ENCODE data around the gene NDUFC2.

The NDUFC2 gene

GRCh38 chr11:78037825-78038620 is 41.6 kb downstream of the NDUFC2 start:
- DNase-seq (ENCODE audit: low read depth): no peak

GRCh38 chr11:78037056-78037455 is 42.6 kb downstream of the NDUFC2 start:
- no peak for DNase-seq (ENCODE audit: low read depth)

More at GRCh38 chr11:78037825-78038620, 41.6 kb downstream of the NDUFC2 start:
- no peak overlapping the region for H3K4me3 ChIP-seq (ENCODE audit: control insufficient read depth, low read depth, low read length)
- no peak for TF ChIP-seq CTCF (IDR thresholded peaks at IDR 0.05; ENCODE audit: control insufficient read depth, insufficient read depth, low read depth, low read length, missing control alignments)

GRCh38 chr11:78036313-78036712 is 43.3 kb downstream of the NDUFC2 start:
- no peak for DNase-seq (ENCODE audit: low read depth)
- no peak overlapping the region for H3K4me3 ChIP-seq (ENCODE audit: control insufficient read depth, low read depth, low read length)
- no peak for TF ChIP-seq CTCF (IDR thresholded peaks at IDR 0.05; ENCODE audit: control insufficient read depth, insufficient read depth, low read depth, low read length, missing control alignments)

More at GRCh38 chr11:78037056-78037455, 42.6 kb downstream of the NDUFC2 start:
- no peak for TF ChIP-seq CTCF (IDR thresholded peaks at IDR 0.05; ENCODE audit: control insufficient read depth, insufficient read depth, low read depth, low read length, missing control alignments)
- no peak overlapping the region for H3K4me3 ChIP-seq (ENCODE audit: control insufficient read depth, low read depth, low read length)

GRCh38 chr11:78034623-78035022 is 45.0 kb downstream of the NDUFC2 start:
- H3K4me3 ChIP-seq (ENCODE audit: control insufficient read depth, low read depth, low read length): no peak overlapping the region
- no peak for DNase-seq (ENCODE audit: low read depth)
- TF ChIP-seq CTCF (IDR thresholded peaks at IDR 0.05; ENCODE audit: control insufficient read depth, insufficient read depth, low read depth, low read length, missing control alignments): no peak

GRCh38 chr11:78033040-78033439 is 46.6 kb downstream of the NDUFC2 start:
- DNase-seq (ENCODE audit: low read depth): no peak
- no peak overlapping the region for H3K4me3 ChIP-seq (ENCODE audit: control insufficient read depth, low read depth, low read length)

GRCh38 chr11:78032090-78032489 is 47.6 kb downstream of the NDUFC2 start:
- no peak for TF ChIP-seq CTCF (IDR thresholded peaks at IDR 0.05; ENCODE audit: control insufficient read depth, insufficient read depth, low read depth, low read length, missing control alignments)
- DNase-seq (ENCODE audit: low read depth): no peak
- no peak overlapping the region for H3K4me3 ChIP-seq (ENCODE audit: control insufficient read depth, low read depth, low read length)

More at GRCh38 chr11:78033040-78033439, 46.6 kb downstream of the NDUFC2 start:
- TF ChIP-seq CTCF (IDR thresholded peaks at IDR 0.05; ENCODE audit: control insufficient read depth, insufficient read depth, low read depth, low read length, missing control alignments): no peak

Data from AG09309 (cell line).